Measurements from ENCODE around the gene TPRG1L. TPM values are rescaled to one million over a fixed set of nuclear protein-coding genes. Genes with fewer than 3 reads are reported as not detected.

TPRG1L gene
- total RNA-seq, 1 donor from 2014 or later = 26.6 TPM

DNA sequence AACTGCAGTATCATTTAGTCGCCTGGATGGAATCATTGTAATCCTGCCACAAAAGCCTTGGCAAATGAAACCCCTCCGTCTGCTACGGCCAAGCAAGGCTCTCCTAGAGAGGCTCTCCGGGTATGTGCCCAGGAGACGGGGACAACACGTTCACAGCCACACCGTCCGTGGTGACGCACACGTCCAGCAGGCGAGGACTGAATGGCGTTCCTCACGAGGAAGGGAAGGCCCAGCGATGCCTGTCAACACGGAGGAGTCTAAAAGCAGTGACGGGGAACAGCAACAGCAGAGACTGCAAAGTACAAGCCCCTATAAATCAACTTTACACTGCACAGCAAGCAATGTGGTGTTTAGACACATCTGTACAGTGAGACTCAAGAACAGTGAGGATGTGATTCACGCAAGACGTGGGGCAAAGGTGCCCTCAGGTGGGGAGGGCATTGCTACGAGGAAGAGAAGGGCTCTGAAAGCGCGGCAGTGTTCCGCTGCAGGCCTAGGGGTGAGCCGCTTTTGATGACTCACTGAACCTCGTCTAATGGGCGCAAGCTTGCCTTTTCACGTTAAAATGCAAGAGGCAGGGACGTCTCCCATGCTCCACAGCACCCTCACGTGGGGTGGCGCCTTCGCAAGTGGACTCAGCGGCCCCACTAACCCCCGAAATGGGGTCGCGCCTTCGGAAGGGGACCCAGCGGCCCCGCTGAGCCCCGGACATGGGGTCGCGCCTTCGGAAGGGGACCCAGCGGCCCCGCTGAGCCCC is 18.3 kb downstream of the TPRG1L start:
- no peak for DNase-seq (ENCODE audit: extremely low spot score, unreplicated experiment)
- Mint-ChIP-seq H3K36me3 (peaks cover 3% of the 10 kb centered on the region), H3K4me3 (no peak overlapping the region), H3K27ac (no peak overlapping the region), H3K9me3 (no peaks in the 10 kb centered on the region), H3K4me1 (ENCODE audit: unreplicated experiment) (peaks cover 1% of the 10 kb centered on the region), H3K27me3 (no peaks in the 10 kb centered on the region)
- TF ChIP-seq, protein P1, sequence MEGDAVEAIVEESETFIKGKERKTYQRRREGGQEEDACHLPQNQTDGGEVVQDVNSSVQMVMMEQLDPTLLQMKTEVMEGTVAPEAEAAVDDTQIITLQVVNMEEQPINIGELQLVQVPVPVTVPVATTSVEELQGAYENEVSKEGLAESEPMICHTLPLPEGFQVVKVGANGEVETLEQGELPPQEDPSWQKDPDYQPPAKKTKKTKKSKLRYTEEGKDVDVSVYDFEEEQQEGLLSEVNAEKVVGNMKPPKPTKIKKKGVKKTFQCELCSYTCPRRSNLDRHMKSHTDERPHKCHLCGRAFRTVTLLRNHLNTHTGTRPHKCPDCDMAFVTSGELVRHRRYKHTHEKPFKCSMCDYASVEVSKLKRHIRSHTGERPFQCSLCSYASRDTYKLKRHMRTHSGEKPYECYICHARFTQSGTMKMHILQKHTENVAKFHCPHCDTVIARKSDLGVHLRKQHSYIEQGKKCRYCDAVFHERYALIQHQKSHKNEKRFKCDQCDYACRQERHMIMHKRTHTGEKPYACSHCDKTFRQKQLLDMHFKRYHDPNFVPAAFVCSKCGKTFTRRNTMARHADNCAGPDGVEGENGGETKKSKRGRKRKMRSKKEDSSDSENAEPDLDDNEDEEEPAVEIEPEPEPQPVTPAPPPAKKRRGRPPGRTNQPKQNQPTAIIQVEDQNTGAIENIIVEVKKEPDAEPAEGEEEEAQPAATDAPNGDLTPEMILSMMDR (conservative IDR thresholded peaks at IDR 0.05) = no peak

DNA sequence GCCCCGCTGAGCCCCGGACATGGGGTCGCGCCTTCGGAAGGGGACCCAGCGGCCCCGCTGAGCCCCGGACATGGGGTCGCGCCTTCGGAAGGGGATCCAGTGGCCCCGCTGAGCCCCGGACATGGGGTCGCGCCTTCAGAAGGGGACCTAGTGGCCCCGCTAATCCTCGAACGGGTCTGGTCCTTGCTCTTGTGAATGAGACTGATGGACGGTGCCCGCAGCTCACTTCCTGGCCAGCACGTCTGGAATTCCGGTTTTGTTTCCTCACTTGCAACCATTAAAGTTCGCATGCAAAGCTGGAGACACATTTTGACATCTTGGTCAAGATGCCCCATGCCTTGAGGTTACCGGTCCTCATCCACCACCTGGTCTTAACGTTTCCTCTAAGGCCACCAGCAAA is 19.5 kb downstream of the TPRG1L start:
- no peak for DNase-seq (ENCODE audit: extremely low spot score, unreplicated experiment)
- H3K27me3 Mint-ChIP-seq = no peaks in the 10 kb centered on the region
- H3K4me3 Mint-ChIP-seq = no peak overlapping the region
- H3K27ac Mint-ChIP-seq = no peak overlapping the region
- no peaks in the 10 kb centered on the region for H3K9me3 Mint-ChIP-seq
- H3K36me3 Mint-ChIP-seq = peaks cover 3% of the 10 kb centered on the region
- H3K4me1 Mint-ChIP-seq (ENCODE audit: unreplicated experiment) = peaks cover 8% of the 10 kb centered on the region
- TF ChIP-seq, protein P1 (conservative IDR thresholded peaks at IDR 0.05) = no peak

GRCh38 chr1:3645247-3645646 is 20.4 kb downstream of the TPRG1L start:
- DNase-seq (ENCODE audit: extremely low spot score, unreplicated experiment) = no peak
- no peaks in the 10 kb centered on the region for H3K9me3 Mint-ChIP-seq
- H3K27me3 Mint-ChIP-seq = peaks cover 4% of the 10 kb centered on the region
- H3K27ac Mint-ChIP-seq = no peak overlapping the region
- peaks cover 8% of the 10 kb centered on the region for H3K4me1 Mint-ChIP-seq (ENCODE audit: unreplicated experiment)
- peaks cover 3% of the 10 kb centered on the region for H3K36me3 Mint-ChIP-seq
- no peak overlapping the region for H3K4me3 Mint-ChIP-seq
- TF ChIP-seq, protein P1 (conservative IDR thresholded peaks at IDR 0.05) = no peak

GRCh38 chr1:3645666-3646355 is 21.0 kb downstream of the TPRG1L start:
- no peak for DNase-seq (ENCODE audit: extremely low spot score, unreplicated experiment)
- TF ChIP-seq, protein P1 (conservative IDR thresholded peaks at IDR 0.05) = no peak
- Mint-ChIP-seq H3K27ac (no peak overlapping the region), H3K4me1 (ENCODE audit: unreplicated experiment) (peaks cover 8% of the 10 kb centered on the region), H3K4me3 (no peak overlapping the region), H3K27me3 (peaks cover 8% of the 10 kb centered on the region), H3K9me3 (no peaks in the 10 kb centered on the region), H3K36me3 (peaks cover 3% of the 10 kb centered on the region)

GRCh38 chr1:3646596-3646995 is 21.8 kb downstream of the TPRG1L start:
- TF ChIP-seq, protein P1 (conservative IDR thresholded peaks at IDR 0.05) = no peak
- Mint-ChIP-seq H3K9me3 (no peaks in the 10 kb centered on the region), H3K36me3 (peaks cover 3% of the 10 kb centered on the region), H3K4me1 (ENCODE audit: unreplicated experiment) (peaks cover 8% of the 10 kb centered on the region), H3K27me3 (peaks cover 16% of the 10 kb centered on the region), H3K27ac (no peak overlapping the region), H3K4me3 (no peak overlapping the region)
- DNase-seq (ENCODE audit: extremely low spot score, unreplicated experiment) = no peak

Measured in type B pancreatic cell (in vitro differentiated cells).